Liver (tissue), 9 donors: ENCODE results near the gene RALGPS1. TPM values are rescaled to one million over a fixed set of nuclear protein-coding genes. Genes with fewer than 3 reads are reported as not detected.

Source experiments
- DNase-seq: peaks from one replicate; pipeline ENCODE4 v3.0.0-alpha.2; 2017; ENCODE audit warnings: low spot score
- H3K27ac ChIP-seq, 2 donors: one replicate each; pipeline ENCODE4 v1.7.0; 2013; ENCODE audit warnings: inconsistent platforms in 2 of 2, low read length in 2 of 2, control low read depth in 1 of 2, low read depth in 1 of 2, mild to moderate bottlenecking in 1 of 2
- H3K27me3 ChIP-seq, 4 donors: one replicate each; pipeline versions ENCODE4 v1.6.1 to v1.7.0; 2013; ENCODE audit warnings: low read length in 3 of 4, inconsistent platforms in 1 of 4, mild to moderate bottlenecking in 1 of 4, moderate library complexity in 1 of 4; ENCODE audit not compliant: control insufficient read depth in 4 of 4, insufficient read depth in 4 of 4
- H3K36me3 ChIP-seq, 4 donors: one replicate each; pipeline versions ENCODE4 v1.6.1 to v1.7.0; 2013; ENCODE audit warnings: low read length in 3 of 4, mild to moderate bottlenecking in 3 of 4, low read depth in 1 of 4, moderate library complexity in 1 of 4; ENCODE audit not compliant: control insufficient read depth in 4 of 4, insufficient read depth in 3 of 4
- H3K4me1 ChIP-seq, 4 donors: one replicate each; pipeline versions ENCODE4 v1.6.1 to v1.7.0; 2013; ENCODE audit warnings: low read length in 3 of 4, mild to moderate bottlenecking in 3 of 4, moderate library complexity in 1 of 4; ENCODE audit not compliant: control insufficient read depth in 4 of 4, insufficient read depth in 4 of 4
- H3K4me3 ChIP-seq, 3 donors: one replicate each; pipeline versions ENCODE4 v1.6.1 to v1.7.0; 2013; ENCODE audit warnings: low read length in 3 of 3, control low read depth in 1 of 3, low read depth in 1 of 3, mild to moderate bottlenecking in 1 of 3
- H3K9ac ChIP-seq, 2 donors: one replicate each; pipeline ENCODE4 v1.7.0; 2013; ENCODE audit warnings: low read length in 2 of 2, mild to moderate bottlenecking in 2 of 2, moderate library complexity in 2 of 2, control low read depth in 1 of 2, low read depth in 1 of 2
- H3K9me3 ChIP-seq, 4 donors: one replicate each; pipeline versions ENCODE4 v1.6.1 to v1.7.0; 2013; ENCODE audit warnings: low read length in 3 of 4; ENCODE audit not compliant: control insufficient read depth in 4 of 4
- CTCF ChIP-seq: fragments of 150-350 bp; IDR thresholded peaks from 2 replicates; pipeline ENCODE4 v1.5.1; 2017; ENCODE audit warnings: improper control_type of control experiment, low read depth, low read length; ENCODE audit not compliant: missing input control
- EGR1 ChIP-seq, 2 donors: IDR thresholded peaks; 2 replicates each; pipeline ENCODE4 v1.6.1; 2016 to 2018; ENCODE audit warnings: antibody characterized with exemption in 2 of 2, low read depth in 2 of 2
- FOXA1 ChIP-seq: IDR thresholded peaks from 2 replicates; pipeline ENCODE4 v1.6.1; 2016; ENCODE audit warnings: antibody characterized with exemption
- FOXA2 ChIP-seq: IDR thresholded peaks from 2 replicates; pipeline ENCODE4 v1.6.1; 2016; ENCODE audit warnings: antibody characterized with exemption
- GABPA ChIP-seq, 2 donors: IDR thresholded peaks in 1 of 2; conservative IDR thresholded peaks in 1 of 2; 2 replicates each; pipeline ENCODE4 v1.6.1; 2016; ENCODE audit warnings: antibody characterized with exemption in 2 of 2, mild to moderate bottlenecking in 1 of 2, moderate library complexity in 1 of 2
- HNF4A ChIP-seq, 2 donors: conservative IDR thresholded peaks; 2 replicates each; pipeline ENCODE4 v1.6.1; 2016; ENCODE audit warnings: antibody characterized with exemption in 2 of 2, mild to moderate bottlenecking in 2 of 2
- HNF4G ChIP-seq: IDR thresholded peaks from 2 replicates; pipeline ENCODE4 v1.6.1; 2016; ENCODE audit warnings: antibody characterized with exemption
- JUND ChIP-seq, 2 donors: IDR thresholded peaks; 2 replicates each; pipeline ENCODE4 v1.6.1; 2016; ENCODE audit warnings: antibody characterized with exemption in 2 of 2
- NR2F2 ChIP-seq: IDR thresholded peaks from 2 replicates; pipeline ENCODE4 v1.6.1; 2016; ENCODE audit warnings: antibody characterized with exemption
- RAD21 ChIP-seq, 2 donors: IDR thresholded peaks; 2 replicates each; pipeline ENCODE4 v1.6.1; 2016; ENCODE audit warnings: antibody characterized with exemption in 2 of 2, mild to moderate bottlenecking in 2 of 2
- REST ChIP-seq: IDR thresholded peaks from 2 replicates; pipeline ENCODE4 v1.6.1; 2016; ENCODE audit warnings: antibody characterized with exemption, mild to moderate bottlenecking
- RXRA ChIP-seq, 2 donors: IDR thresholded peaks; 2 replicates each; pipeline ENCODE4 v1.6.1; 2017 to 2018; ENCODE audit warnings: antibody characterized with exemption in 2 of 2, mild to moderate bottlenecking in 1 of 2
- SP1 ChIP-seq: IDR thresholded peaks from 2 replicates; pipeline ENCODE4 v1.6.1; 2018; ENCODE audit warnings: antibody characterized with exemption, mild to moderate bottlenecking
- TAF1 ChIP-seq: conservative IDR thresholded peaks from 2 replicates; pipeline ENCODE4 v1.6.1; 2016; ENCODE audit warnings: antibody characterized with exemption, mild to moderate bottlenecking
- YY1 ChIP-seq: IDR thresholded peaks from 2 replicates; pipeline ENCODE4 v1.6.1; 2016; ENCODE audit warnings: antibody characterized with exemption, mild to moderate bottlenecking
- WGBS: extraction: QIAGEN DNeasy Blood & Tissue Kit; methylation state at CpG from one replicate; pipeline ENCODE4 v1.1.7; 2013; 5-methylcytosine and 5-hydroxymethylcytosine counted together
- polyA plus RNA-seq, 2 donors: library from polyadenylated mRNA; stranded (reverse) in 1 of 2; unstranded in 1 of 2; fragments of 200-250 nt in 1 of 2; fragments of >200 nt in 1 of 2; fragmentation: Nextera tagmentation in 1 of 2; extraction: Ambion mirVana in 1 of 2; gene quantifications; one replicate each; pipeline versions ENCODE4 v1.2.1 to v1.2.3, GENCODE V29; 2013 to 2015
- total RNA-seq, 2 donors: library from RNA; depleted of rRNA; stranded (reverse); fragments of >200 nt; gene quantifications; one replicate each; pipeline ENCODE4 v1.2.3, GENCODE V29; 2014
- TF ChIP-seq, protein P1 (sequence below): IDR thresholded peaks from 2 replicates; pipeline ENCODE4 v1.6.1; 2016; ENCODE audit warnings: antibody characterized with exemption
- TF ChIP-seq, protein P2 (sequence below): IDR thresholded peaks from 2 replicates; pipeline ENCODE4 v1.6.1; 2016; ENCODE audit warnings: antibody characterized with exemption
- donor health status: healthy.
- donor health status: healthy.
- donor health status: healthy.
- donor health status: healthy.
- donor health status: healthy.

The RALGPS1 gene
- total and polyA plus RNA-seq, 4 donors, result 1.4 to 2.7 (median 2.0) TPM

- Histone ChIP-seq H3K27ac (no peak overlapping the region), H3K4me1 (no peaks in the 10 kb centered on the region), H3K9me3 (no peaks in the 10 kb centered on the region), H3K36me3 (no peaks in the 10 kb centered on the region), H3K4me3 (no peak overlapping the region), H3K9ac (no peak overlapping the region), H3K27me3 (no peaks in the 10 kb centered on the region)
- DNase-seq, result no peak
- TF ChIP-seq GABPA (IDR thresholded peaks at IDR 0.05 in 1 of 2, conservative IDR thresholded peaks at IDR 0.05 in 1 of 2), result no peak
- no peak for TF ChIP-seq YY1
- no peak for TF ChIP-seq REST
- TF ChIP-seq, protein P1, sequence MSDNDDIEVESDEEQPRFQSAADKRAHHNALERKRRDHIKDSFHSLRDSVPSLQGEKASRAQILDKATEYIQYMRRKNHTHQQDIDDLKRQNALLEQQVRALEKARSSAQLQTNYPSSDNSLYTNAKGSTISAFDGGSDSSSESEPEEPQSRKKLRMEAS, result no peak
- no peak for TF ChIP-seq CTCF
- no peak for TF ChIP-seq HNF4G
- no peak for TF ChIP-seq SP1
- TF ChIP-seq HNF4A (conservative IDR thresholded peaks at IDR 0.05), result no peak
Observed at GRCh38 chr9:126959917-126960316, 45.3 kb downstream of the RALGPS1 start.

- DNase-seq, result no peak
- Histone ChIP-seq H3K36me3 (no peaks in the 10 kb centered on the region), H3K4me3 (no peak overlapping the region), H3K9ac (no peak overlapping the region), H3K27me3 (no peaks in the 10 kb centered on the region), H3K27ac (no peak overlapping the region), H3K4me1 (no peaks in the 10 kb centered on the region), H3K9me3 (no peaks in the 10 kb centered on the region)
- TF ChIP-seq TAF1 (no peak), RAD21 (IDR thresholded peaks at IDR 0.05) (no peak), HNF4A (conservative IDR thresholded peaks at IDR 0.05) (no peak), SP1 (no peak), HNF4G (no peak)
- TF ChIP-seq, protein P1, result no peak
- TF ChIP-seq, protein P2, sequence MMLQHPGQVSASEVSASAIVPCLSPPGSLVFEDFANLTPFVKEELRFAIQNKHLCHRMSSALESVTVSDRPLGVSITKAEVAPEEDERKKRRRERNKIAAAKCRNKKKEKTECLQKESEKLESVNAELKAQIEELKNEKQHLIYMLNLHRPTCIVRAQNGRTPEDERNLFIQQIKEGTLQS, result no peak
- 92% methylated on average over 6 of the region's 6 CpGs for WGBS
Observed at GRCh38 chr9:126962336-126962735, 47.8 kb downstream of the RALGPS1 start.

DNA sequence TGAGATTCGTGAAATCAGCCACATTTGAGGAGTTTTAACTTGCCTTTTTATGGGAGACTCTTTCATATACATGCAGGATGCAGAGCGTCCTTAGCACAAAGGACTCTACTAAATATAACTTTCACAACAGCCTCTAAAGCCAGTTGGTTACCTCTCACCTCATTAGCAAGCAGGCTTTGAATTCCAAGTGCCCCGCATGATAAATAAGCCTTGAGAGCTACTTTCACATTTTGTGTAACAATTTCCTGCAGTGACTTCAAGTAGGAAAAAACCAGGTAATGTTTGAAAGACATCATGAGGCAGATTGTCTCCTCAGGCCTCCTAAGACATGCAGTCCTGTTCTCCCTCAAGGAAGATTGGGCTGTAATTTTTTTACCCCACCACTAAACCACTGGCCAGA, 50.5 kb downstream of the RALGPS1 start:
- DNase-seq, result no peak
- Histone ChIP-seq H3K4me3 (no peak overlapping the region), H3K27me3 (no peaks in the 10 kb centered on the region), H3K36me3 (no peaks in the 10 kb centered on the region), H3K4me1 (no peaks in the 10 kb centered on the region), H3K9me3 (no peaks in the 10 kb centered on the region), H3K27ac (no peak overlapping the region), H3K9ac (no peak overlapping the region)
- WGBS, result 90% methylated on average over 3 of the region's 3 CpGs
- TF ChIP-seq JUND (IDR thresholded peaks at IDR 0.05) (no peak), FOXA2 (no peak), REST (no peak), FOXA1 (no peak), YY1 (no peak), HNF4G (no peak), TAF1 (no peak), NR2F2 (no peak), RXRA (IDR thresholded peaks at IDR 0.05) (no peak), EGR1 (IDR thresholded peaks at IDR 0.05; ENCODE audit: low read depth in 2 of 2) (no peak), GABPA (IDR thresholded peaks at IDR 0.05 in 1 of 2, conservative IDR thresholded peaks at IDR 0.05 in 1 of 2) (no peak), RAD21 (IDR thresholded peaks at IDR 0.05) (no peak), HNF4A (conservative IDR thresholded peaks at IDR 0.05) (no peak), SP1 (no peak)
